IPS DF 4.7 (cell line): Measurements from ENCODE around the gene ABHD2.
"Not testable (repeated sequence)": the region's sequence is repeated elsewhere in the genome, so short reads cannot be mapped to it uniquely, and the experiment has no call there.

Experiments
- DNase-seq: peaks from one replicate; pipeline ENCODE4 v3.0.0-alpha.2; 2013; ENCODE audit warnings: low spot score; ENCODE audit errors: extremely low read depth

The ABHD2 gene

DNA sequence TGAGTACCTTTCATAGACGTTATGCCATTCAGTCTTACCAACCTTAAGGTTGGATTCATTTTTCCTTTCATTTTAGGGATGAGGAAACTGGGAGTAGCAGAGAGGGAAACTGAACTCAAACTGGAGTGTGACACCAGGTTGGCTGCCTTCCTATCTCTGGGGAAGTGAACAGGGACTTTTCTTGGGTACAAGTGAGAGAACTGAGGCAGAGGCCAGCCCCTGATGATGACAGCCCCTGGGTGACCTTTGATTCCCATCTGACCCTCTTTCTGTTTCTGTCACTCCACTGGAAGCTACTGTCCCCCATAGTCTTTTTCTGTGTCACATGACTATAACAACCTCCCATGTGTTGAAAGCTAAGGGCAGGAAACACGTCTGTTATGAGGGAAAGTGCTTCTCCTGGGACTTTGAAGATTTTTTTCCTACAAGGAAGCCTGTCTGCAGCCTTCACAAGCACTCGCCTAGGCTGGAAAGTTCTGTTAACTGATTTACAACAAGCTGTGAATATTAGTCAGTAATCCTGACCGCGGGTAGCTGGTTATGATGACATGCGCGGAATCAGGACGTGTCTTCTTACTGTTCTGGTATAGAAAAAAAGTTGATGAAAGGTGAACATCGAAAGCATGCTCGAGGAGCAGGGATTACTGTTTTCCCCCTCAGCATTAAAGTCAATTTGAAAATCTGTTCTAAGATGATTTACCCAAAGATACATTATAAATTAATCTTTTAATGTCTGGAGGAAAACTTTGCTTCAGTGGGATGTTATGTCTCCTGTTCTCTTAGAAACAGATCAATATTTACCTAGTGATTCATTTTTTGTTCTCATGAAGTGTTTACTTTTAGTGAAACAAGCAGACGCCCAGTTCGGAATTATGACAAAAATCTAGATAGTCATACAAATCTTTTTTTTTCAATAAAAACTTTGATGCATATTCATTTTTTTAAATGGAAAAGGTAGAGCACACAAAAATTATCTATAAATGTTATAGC, 31.5 kb downstream of the ABHD2 start:
- no peak for DNase-seq

DNA sequence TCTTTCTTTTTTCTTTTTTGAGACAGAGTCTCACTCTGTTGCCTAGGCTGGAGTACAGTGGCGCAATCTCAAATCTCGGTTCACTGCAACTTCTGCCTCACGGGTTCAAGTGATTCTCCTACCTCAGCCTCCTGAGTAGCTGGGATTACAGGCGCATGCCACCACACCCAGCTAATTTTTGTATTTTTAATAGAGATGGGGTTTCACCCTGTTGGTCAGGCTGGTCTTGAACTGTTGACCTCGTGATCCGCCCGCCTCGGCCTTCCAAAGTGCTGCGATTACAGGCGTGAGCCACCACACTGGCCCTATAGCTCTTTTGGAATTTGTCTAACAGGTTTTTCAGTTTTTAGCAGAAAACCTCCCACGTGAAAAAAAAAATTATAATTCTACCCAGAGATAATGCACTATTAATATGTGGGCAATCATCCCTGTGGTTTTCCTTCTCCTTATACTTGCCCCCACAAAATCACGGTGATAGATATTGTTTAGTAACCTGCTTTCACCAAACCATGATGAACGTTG, 32.3 kb downstream of the ABHD2 start:
- DNase-seq, result not testable (repeated sequence)

DNA sequence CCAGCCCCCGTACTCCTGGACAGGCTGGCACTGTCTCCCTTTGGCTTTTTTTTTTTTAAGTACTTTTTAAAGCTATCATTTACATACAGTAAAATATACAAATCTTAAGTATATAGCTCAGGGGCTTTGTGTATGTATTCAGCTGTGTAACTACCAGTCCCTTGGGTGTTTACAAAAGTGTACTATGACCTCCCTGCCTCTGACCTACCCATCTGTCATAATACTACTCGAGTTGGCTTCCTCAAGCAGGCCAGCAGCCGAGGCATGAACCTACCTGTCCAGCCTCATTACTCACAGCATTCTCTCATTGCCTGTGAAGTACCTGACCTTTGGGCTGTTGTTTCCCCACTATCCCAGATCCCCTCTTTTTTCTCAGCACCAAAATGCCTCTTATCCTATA, 33.2 kb downstream of the ABHD2 start:
- no peak for DNase-seq

- DNase-seq, result no peak
Measured at GRCh38 chr15:89122505-89123180, 34.4 kb downstream of the ABHD2 start.

- DNase-seq, result no peak
Measured at GRCh38 chr15:89123181-89123525, 34.9 kb downstream of the ABHD2 start.

- no peak for DNase-seq
Measured at GRCh38 chr15:89125088-89125826, 37.0 kb downstream of the ABHD2 start.

GRCh38 chr15:89126009-89126408, 37.8 kb downstream of the ABHD2 start:
- no peak for DNase-seq

DNA sequence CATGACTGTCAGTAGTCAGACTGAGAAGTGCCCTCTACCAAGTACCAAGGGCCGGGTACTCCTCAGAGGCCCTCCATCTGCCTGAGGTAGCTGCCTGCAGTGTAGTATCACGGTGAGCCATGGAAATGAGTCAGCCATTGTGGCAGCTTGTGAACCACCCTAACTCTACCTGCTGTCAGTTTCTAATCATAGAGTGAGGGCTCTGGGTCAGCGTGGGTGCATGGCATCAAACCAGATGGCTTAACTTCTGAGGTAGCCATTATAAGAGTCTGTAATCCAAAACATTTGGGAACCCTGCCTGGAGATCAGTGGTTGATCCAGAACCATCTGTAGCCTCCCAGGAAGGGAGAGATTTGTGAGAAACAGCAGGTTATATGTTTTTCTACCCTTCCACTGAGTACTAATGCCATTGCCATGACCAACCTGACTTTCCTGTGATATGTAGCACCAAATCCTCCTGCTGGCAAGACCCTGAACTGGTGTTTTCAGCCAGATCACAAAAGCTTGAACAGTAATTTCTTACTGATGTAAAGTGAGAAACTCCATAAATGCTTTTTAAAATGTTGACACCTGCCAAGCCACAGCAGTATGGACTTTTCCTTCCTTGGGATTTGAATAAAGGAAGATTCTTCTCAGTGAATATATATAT, 38.9 kb downstream of the ABHD2 start:
- DNase-seq, result no peak

DNA sequence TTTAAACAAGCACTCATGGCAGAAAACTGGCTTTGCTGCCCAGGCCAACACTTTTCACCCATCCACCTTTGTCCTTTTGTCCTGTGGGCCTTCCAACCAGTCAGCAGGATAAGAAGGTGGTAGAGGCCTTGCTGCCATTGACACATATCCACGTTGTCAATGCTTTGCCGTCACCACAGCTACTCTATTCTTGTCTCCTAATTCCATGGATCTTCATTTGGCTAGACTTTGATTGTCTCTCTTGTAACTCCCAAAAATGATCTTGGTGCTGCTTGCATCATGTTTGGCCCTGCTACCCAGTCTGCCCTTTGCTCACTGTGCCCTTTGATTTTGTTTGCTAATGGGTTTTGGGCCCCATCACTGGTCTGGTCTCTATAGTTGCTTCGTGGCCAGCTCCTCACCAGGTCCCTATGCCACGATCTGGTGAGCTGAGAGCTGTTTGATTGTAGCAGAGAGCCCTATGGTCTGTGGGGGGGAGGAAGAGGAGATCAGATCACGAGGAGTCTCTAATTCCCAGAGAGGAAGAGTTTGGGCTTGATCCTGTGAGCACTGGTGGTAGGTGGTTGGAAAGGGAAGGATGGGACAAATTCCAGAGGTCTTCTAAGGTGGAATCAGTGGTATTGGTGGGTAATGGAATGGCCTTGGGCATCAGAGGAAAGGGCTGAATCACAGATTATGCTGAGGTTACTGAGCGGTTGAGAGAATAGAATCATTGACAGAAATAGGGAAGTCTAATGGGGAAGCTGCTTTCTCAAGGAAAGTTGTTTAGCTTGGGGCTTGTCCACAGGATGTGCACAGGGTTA, 40.3 kb downstream of the ABHD2 start:
- DNase-seq, result no peak

- DNase-seq, result no peak
Measured at GRCh38 chr15:89129123-89129815, 41.0 kb downstream of the ABHD2 start.

GRCh38 chr15:89129816-89130134, 41.5 kb downstream of the ABHD2 start:
- DNase-seq, result no peak

DNA sequence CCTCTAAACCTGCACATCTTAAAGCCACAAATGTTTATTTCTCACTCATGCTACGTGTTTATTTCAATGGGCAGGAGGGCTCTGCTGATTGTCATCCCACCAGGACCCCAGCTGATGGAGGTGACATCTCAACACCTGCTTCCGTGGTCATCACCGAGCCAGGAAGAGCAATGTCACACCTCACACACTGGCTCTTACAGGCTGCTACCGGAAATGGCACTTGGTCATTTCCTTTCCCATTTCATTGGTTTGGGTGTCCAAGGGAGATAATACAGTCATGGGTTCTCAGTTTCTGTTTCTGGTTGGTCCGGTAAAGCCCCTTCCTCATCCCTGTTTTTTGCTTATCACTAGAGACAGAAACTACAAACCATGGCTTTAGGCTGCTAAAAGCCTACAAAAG, 41.9 kb downstream of the ABHD2 start:
- no peak for DNase-seq

- DNase-seq, result no peak
Measured at GRCh38 chr15:89131731-89132130, 43.5 kb downstream of the ABHD2 start.

DNA sequence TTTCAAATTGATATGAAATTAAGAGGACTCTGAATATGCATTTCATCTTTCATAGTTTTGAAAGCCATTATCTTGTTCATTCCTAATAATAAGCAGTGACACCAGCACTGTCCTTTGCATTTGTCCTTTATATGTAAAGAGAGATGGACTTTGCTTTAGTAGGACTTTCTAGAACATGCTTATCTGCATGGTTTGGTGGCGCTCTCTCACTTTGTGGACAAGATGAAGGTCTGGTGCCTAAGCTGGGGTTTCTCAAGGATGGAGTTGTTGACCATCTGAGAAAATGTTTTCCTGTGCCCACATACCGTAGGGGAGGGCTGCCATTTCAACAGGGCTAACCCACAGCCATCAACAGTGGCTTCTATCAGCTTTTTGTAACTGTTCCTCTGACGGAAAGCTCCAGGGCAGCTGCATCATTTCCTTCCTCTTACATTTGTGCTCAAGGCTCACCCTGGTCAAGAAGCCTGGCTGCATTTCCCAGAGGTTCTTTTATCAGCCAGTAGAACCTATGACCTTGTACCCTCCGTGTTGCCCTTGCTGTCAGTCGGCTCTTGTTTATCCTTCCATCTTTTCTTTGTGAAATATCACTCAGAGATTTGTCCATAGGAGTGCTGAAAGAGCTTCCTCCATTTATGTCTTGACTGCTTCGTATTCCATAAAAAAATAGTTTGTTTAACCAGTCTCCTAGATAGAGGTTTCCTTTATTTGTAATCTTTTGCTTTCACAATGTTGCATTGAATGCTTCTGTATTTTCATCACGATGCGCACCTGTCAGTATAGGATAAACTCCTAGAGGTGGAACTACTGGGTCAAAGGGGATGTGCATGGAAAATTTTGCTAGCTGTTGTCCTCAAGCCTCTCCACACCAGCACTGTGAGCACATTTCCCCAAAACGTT, 44.6 kb downstream of the ABHD2 start:
- no peak for DNase-seq

GRCh38 chr15:89135387-89136077, 47.3 kb downstream of the ABHD2 start:
- not testable (repeated sequence) for DNase-seq

GRCh38 chr15:89136078-89136806, 48.0 kb downstream of the ABHD2 start:
- DNase-seq, result no peak
